ENCODE data around the gene RHBDL1. TPM values are rescaled to one million over a fixed set of nuclear protein-coding genes. Genes with fewer than 3 reads are reported as not detected.

The RHBDL1 gene
- total and polyA plus RNA-seq, 7 donors = 0.06 to 0.42 (median 0.13) TPM

- Histone ChIP-seq H3K9me3 (no peaks in the 10 kb centered on the region), H3K27me3 (ENCODE audit: insufficient read depth in 3 of 3, low read length in 2 of 3) (no peaks in the 10 kb centered on the region), H3K36me3 (ENCODE audit: insufficient read depth in 1 of 2, low read depth in 1 of 2) (peaks cover 4 to 44% of the 10 kb centered on the region in 2 donors), H3K27ac (no peak overlapping the region), H3K4me3 (no peak overlapping the region), H3K4me1 (peaks cover 8% of the 10 kb centered on the region)
- DNase-seq (no peak), ATAC-seq (peak in 1 of 4 donors; percentile 15)
- WGBS, 3 donors = 66 to 75% (median 67%) methylated on average over 21 to 22 of the region's 22 CpGs
- no peak for TF ChIP-seq CTCF (IDR thresholded peaks at IDR 0.05)
- intact Hi-C loops (cut with DNase I) = no loop called here
Measured at GRCh38 chr16:674214-674881, 1.1 kb upstream of the RHBDL1 start.

- no peak for ATAC-seq
Measured at GRCh38 chr16:675884-676564, 553 bp downstream of the RHBDL1 start.

GRCh38 chr16:676565-676902, 1.1 kb downstream of the RHBDL1 start:
- H3K36me3 ChIP-seq (ENCODE audit: insufficient read depth in 1 of 2, low read depth in 1 of 2) = peaks cover 4 to 23% of the 10 kb centered on the region in 2 donors
- intact Hi-C loops (cut with DNase I) = no loop called here
- no peaks in the 10 kb centered on the region for H3K9me3 ChIP-seq
- no peaks in the 10 kb centered on the region for H3K27me3 ChIP-seq (ENCODE audit: insufficient read depth in 3 of 3, low read length in 2 of 3)
- H3K27ac ChIP-seq = no peak overlapping the region
- 84 to 88% (median 87%) methylated on average over 21 of the region's 21 CpGs for WGBS, 3 donors
- DNase-seq = no peak
- no peak for TF ChIP-seq CTCF (IDR thresholded peaks at IDR 0.05)
- H3K4me1 ChIP-seq = peaks cover 14% of the 10 kb centered on the region
- no peak overlapping the region for H3K4me3 ChIP-seq
- ATAC-seq = no peak

More at GRCh38 chr16:675884-676564, 553 bp downstream of the RHBDL1 start:
- Histone ChIP-seq H3K9me3 (no peaks in the 10 kb centered on the region), H3K36me3 (ENCODE audit: insufficient read depth in 1 of 2, low read depth in 1 of 2) (peaks cover 4 to 27% of the 10 kb centered on the region in 2 donors), H3K4me3 (peak overlapping the region; percentile 46), H3K27ac (no peak overlapping the region), H3K27me3 (ENCODE audit: insufficient read depth in 3 of 3, low read length in 2 of 3) (no peaks in the 10 kb centered on the region), H3K4me1 (peaks cover 9% of the 10 kb centered on the region)
- no peak for TF ChIP-seq CTCF (IDR thresholded peaks at IDR 0.05)
- intact Hi-C loops (cut with DNase I) = no loop called here
- WGBS, 3 donors = 33 to 35% (median 33%) methylated on average over 21 to 25 of the region's 25 CpGs
- no peak for DNase-seq

- Histone ChIP-seq H3K4me1 (peaks cover 18% of the 10 kb centered on the region), H3K27me3 (ENCODE audit: insufficient read depth in 3 of 3, low read length in 2 of 3) (no peaks in the 10 kb centered on the region), H3K36me3 (ENCODE audit: insufficient read depth in 1 of 2, low read depth in 1 of 2) (peaks cover 4 to 23% of the 10 kb centered on the region in 2 donors), H3K27ac (no peak overlapping the region), H3K9me3 (no peaks in the 10 kb centered on the region), H3K4me3 (no peak overlapping the region)
- ATAC-seq = no peak
- TF ChIP-seq CTCF (IDR thresholded peaks at IDR 0.05) = no peak
- 64 to 69% (median 67%) methylated on average over 23 of the region's 23 CpGs for WGBS, 3 donors
- intact Hi-C loops (cut with DNase I) = no loop called here
- no peak for DNase-seq
Measured at GRCh38 chr16:676913-677312, 1.4 kb downstream of the RHBDL1 start.
